GM12891 (cell line): ENCODE measurements around the gene COG7.

Source experiments
- PAX5 ChIP-seq: IDR thresholded peaks from 2 replicates; pipeline ENCODE4 v1.6.1; 2011; ENCODE audit warnings: low read length, moderate library complexity, mild to moderate bottlenecking; ENCODE audit not compliant: insufficient read depth, severe bottlenecking
- POLR2A ChIP-seq: IDR thresholded peaks from 2 replicates; pipeline ENCODE4 v1.6.1; 2011; ENCODE audit warnings: low read depth, low read length, control low read depth
- POLR2AphosphoS5 ChIP-seq: IDR thresholded peaks from 2 replicates; pipeline ENCODE4 v1.6.1; 2011; ENCODE audit warnings: low read depth, low read length, control low read depth
- POU2F2 ChIP-seq: IDR thresholded peaks from 2 replicates; pipeline ENCODE4 v1.6.1; 2011; ENCODE audit warnings: low read depth, mild to moderate bottlenecking, control low read depth, low read length, moderate library complexity
- SPI1 ChIP-seq: IDR thresholded peaks from 2 replicates; pipeline ENCODE4 v1.6.1; 2011; ENCODE audit warnings: low read depth, low read length, control low read depth
- TAF1 ChIP-seq: IDR thresholded peaks from 2 replicates; pipeline ENCODE4 v1.6.1; 2011; ENCODE audit warnings: low read depth, low read length, control low read depth

DNA sequence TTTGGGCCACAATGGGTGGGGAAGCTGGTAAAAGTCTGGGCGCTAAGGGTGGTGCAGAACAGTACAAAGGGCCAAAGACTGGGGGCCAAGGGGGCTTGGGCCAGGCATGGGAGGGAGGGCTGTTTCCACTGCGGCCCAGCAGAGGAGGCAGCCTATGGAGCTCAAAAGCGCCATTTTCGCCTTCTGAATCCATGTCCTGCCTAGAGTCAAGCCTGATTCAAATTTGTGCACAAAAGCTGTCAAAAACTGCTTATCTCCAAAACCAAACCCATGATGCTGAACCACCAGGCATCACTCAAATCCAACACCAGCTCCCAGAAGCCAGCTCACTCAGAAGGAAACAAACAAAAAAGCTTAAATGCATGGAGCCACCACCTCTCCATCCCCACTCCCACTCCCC is 16.0 kb downstream of the COG7 start:
- TF ChIP-seq POLR2AphosphoS5 (no peak), POLR2A (no peak), TAF1 (no peak), PAX5 (no peak), SPI1 (no peak), POU2F2 (no peak)
